Activated T-cell treated with anti-CD3 and anti-CD28 coated beads, Interleukin-2, amount 50 U/mL, for 4 hours (primary cell): ENCODE data around the gene LMNA. TPM values are rescaled to one million over a fixed set of nuclear protein-coding genes. Genes with fewer than 3 reads are reported as not detected.
"Not testable (repeated sequence)": the region's sequence is repeated elsewhere in the genome, so short reads cannot be mapped to it uniquely, and the experiment has no call there.

Experiments used
- ATAC-seq, 2 donors: fragments of 200-7000 bp; cut with Tn5 transposase; one replicate each; pipeline ENCODE4 v1.10.0; 2021
- DNase-seq: peaks from one replicate; pipeline ENCODE4 v3.0.0-alpha.2; 2020
- H3K27me3 Mint-ChIP-seq: one replicate; pipeline ENCODE4 v1.8.0; 2021; ENCODE audit warnings: low read depth, mixed read lengths
- H3K36me3 Mint-ChIP-seq: one replicate; pipeline ENCODE4 v1.8.0; 2022; ENCODE audit warnings: mixed read lengths; ENCODE audit not compliant: insufficient read depth
- H3K4me1 Mint-ChIP-seq: one replicate; pipeline ENCODE4 v1.8.0; 2021; ENCODE audit warnings: low read depth, mixed read lengths
- H3K4me3 Mint-ChIP-seq: one replicate; pipeline ENCODE4 v1.8.0; 2021; ENCODE audit warnings: mild to moderate bottlenecking, moderate library complexity, mixed read lengths
- H3K9me3 Mint-ChIP-seq: one replicate; pipeline ENCODE4 v1.8.0; 2021; ENCODE audit warnings: mixed read lengths
- total RNA-seq, 3 donors: library from RNA; stranded (reverse); gene quantifications; one replicate each; pipeline ENCODE4 v1.2.1, GENCODE V29; 2021

LMNA gene
- total RNA-seq, 3 donors from 2014 or later, result 113 to 162 (median 124) TPM

- Mint-ChIP-seq H3K4me1 (peaks cover 60% of the 10 kb centered on the region), H3K36me3 (no peaks in the 10 kb centered on the region)
Observed at GRCh38 chr1:156104861-156105832, 9.4 kb upstream of the LMNA start.

GRCh38 chr1:156106624-156107488 lies 7.7 kb upstream of the LMNA start:
- Mint-ChIP-seq H3K9me3 (no peaks in the 10 kb centered on the region), H3K27me3 (no peaks in the 10 kb centered on the region), H3K4me3 (peak overlapping the region; percentile 80), H3K4me1 (peaks cover 50% of the 10 kb centered on the region), H3K36me3 (no peaks in the 10 kb centered on the region)
- no peak for DNase-seq
- peak; percentile 37 to 39 for ATAC-seq

More at GRCh38 chr1:156104861-156105832, 9.4 kb upstream of the LMNA start:
- peaks cover 2% of the 10 kb centered on the region for H3K27me3 Mint-ChIP-seq
- H3K9me3 Mint-ChIP-seq, result no peaks in the 10 kb centered on the region
- ATAC-seq (no peak), DNase-seq (no peak)
- peak overlapping the region; percentile 80 for H3K4me3 Mint-ChIP-seq

GRCh38 chr1:156108057-156108456 lies 6.5 kb upstream of the LMNA start:
- Mint-ChIP-seq H3K36me3 (no peaks in the 10 kb centered on the region), H3K4me3 (no peak overlapping the region), H3K9me3 (no peaks in the 10 kb centered on the region), H3K4me1 (peaks cover 47% of the 10 kb centered on the region), H3K27me3 (no peaks in the 10 kb centered on the region)
- DNase-seq (no peak), ATAC-seq (no peak)

GRCh38 chr1:156108664-156109241 lies 5.8 kb upstream of the LMNA start:
- Mint-ChIP-seq H3K9me3 (no peaks in the 10 kb centered on the region), H3K4me3 (no peak overlapping the region), H3K27me3 (no peaks in the 10 kb centered on the region), H3K4me1 (peaks cover 45% of the 10 kb centered on the region), H3K36me3 (no peaks in the 10 kb centered on the region)
- DNase-seq (no peak), ATAC-seq (no peak)

GRCh38 chr1:156110252-156110651 lies 4.3 kb upstream of the LMNA start:
- no peak for ATAC-seq

GRCh38 chr1:156111355-156111962 lies 3.1 kb upstream of the LMNA start:
- peaks cover 36% of the 10 kb centered on the region for H3K4me1 Mint-ChIP-seq
- no peaks in the 10 kb centered on the region for H3K36me3 Mint-ChIP-seq
- H3K27me3 Mint-ChIP-seq, result peaks cover 3% of the 10 kb centered on the region
- no peak overlapping the region for H3K4me3 Mint-ChIP-seq
- no peak for ATAC-seq
- no peak for DNase-seq
- no peaks in the 10 kb centered on the region for H3K9me3 Mint-ChIP-seq

More at GRCh38 chr1:156110252-156110651, 4.3 kb upstream of the LMNA start:
- no peak overlapping the region for H3K4me3 Mint-ChIP-seq
- H3K27me3 Mint-ChIP-seq, result no peaks in the 10 kb centered on the region
- no peak for DNase-seq
- no peaks in the 10 kb centered on the region for H3K36me3 Mint-ChIP-seq
- H3K9me3 Mint-ChIP-seq, result no peaks in the 10 kb centered on the region
- peaks cover 39% of the 10 kb centered on the region for H3K4me1 Mint-ChIP-seq

GRCh38 chr1:156112276-156113137 lies 2.0 kb upstream of the LMNA start:
- H3K4me1 Mint-ChIP-seq, result peaks cover 29% of the 10 kb centered on the region
- no peaks in the 10 kb centered on the region for H3K9me3 Mint-ChIP-seq
- H3K27me3 Mint-ChIP-seq, result peaks cover 5% of the 10 kb centered on the region
- H3K36me3 Mint-ChIP-seq, result no peaks in the 10 kb centered on the region
- ATAC-seq, result no peak
- H3K4me3 Mint-ChIP-seq, result no peak overlapping the region
- no peak for DNase-seq

- Mint-ChIP-seq H3K27me3 (peaks cover 5% of the 10 kb centered on the region), H3K36me3 (peaks cover 3% of the 10 kb centered on the region), H3K4me1 (peaks cover 33% of the 10 kb centered on the region), H3K9me3 (no peaks in the 10 kb centered on the region), H3K4me3 (peak overlapping the region; percentile 92)
- ATAC-seq (no peak), DNase-seq (no peak)
Observed at GRCh38 chr1:156113282-156113950, 1.1 kb upstream of the LMNA start.

GRCh38 chr1:156114919-156115513 lies 505 bp downstream of the LMNA start:
- peak overlapping the region; percentile 92 for H3K4me3 Mint-ChIP-seq
- DNase-seq (no peak), ATAC-seq (peak; percentile 18 to 27)
- peaks cover 8% of the 10 kb centered on the region for H3K36me3 Mint-ChIP-seq
- no peaks in the 10 kb centered on the region for H3K9me3 Mint-ChIP-seq
- H3K4me1 Mint-ChIP-seq, result peaks cover 36% of the 10 kb centered on the region
- H3K27me3 Mint-ChIP-seq, result peaks cover 5% of the 10 kb centered on the region

GRCh38 chr1:156115514-156116374 lies 1.2 kb downstream of the LMNA start:
- H3K36me3 Mint-ChIP-seq, result peaks cover 14% of the 10 kb centered on the region
- DNase-seq (no peak), ATAC-seq (no peak)
- peak overlapping the region; percentile 92 for H3K4me3 Mint-ChIP-seq
- H3K9me3 Mint-ChIP-seq, result no peaks in the 10 kb centered on the region
- H3K4me1 Mint-ChIP-seq, result peaks cover 43% of the 10 kb centered on the region
- H3K27me3 Mint-ChIP-seq, result peaks cover 5% of the 10 kb centered on the region

GRCh38 chr1:156116731-156117130 lies 2.2 kb downstream of the LMNA start:
- not testable (repeated sequence) for ATAC-seq, H3K27me3 Mint-ChIP-seq, DNase-seq, H3K9me3 Mint-ChIP-seq
- H3K36me3 Mint-ChIP-seq, result peaks cover 14% of the 10 kb centered on the region
- peak overlapping the region; percentile 92 for H3K4me3 Mint-ChIP-seq
- peaks cover 43% of the 10 kb centered on the region for H3K4me1 Mint-ChIP-seq
